HG03457 (cell line): Measurements from ENCODE around the gene IL1RL1.

Experiments used
- ATAC-seq: cut with Tn5 transposase; IDR thresholded peaks from one replicate; pipeline ENCODE4 v1.9.1; 2021; ENCODE audit warnings: moderate number of reproducible peaks; ENCODE audit not compliant: unreplicated experiment

The IL1RL1 gene

GRCh38 chr2:102334486-102334885, 23.1 kb downstream of the IL1RL1 start:
- no peak for ATAC-seq

GRCh38 chr2:102335871-102336366, 24.6 kb downstream of the IL1RL1 start:
- ATAC-seq = no peak

GRCh38 chr2:102336502-102336945, 25.2 kb downstream of the IL1RL1 start:
- no peak for ATAC-seq

- no peak for ATAC-seq
These were observed 25.6 kb downstream of the IL1RL1 start for GRCh38 chr2:102337012-102337411.

- ATAC-seq = no peak
These were observed 26.4 kb downstream of the IL1RL1 start for GRCh38 chr2:102337481-102338386.

GRCh38 chr2:102340778-102341177, 29.4 kb downstream of the IL1RL1 start:
- no peak for ATAC-seq

GRCh38 chr2:102342888-102343287, 31.5 kb downstream of the IL1RL1 start:
- ATAC-seq = no peak

GRCh38 chr2:102344397-102344796, 33.0 kb downstream of the IL1RL1 start:
- ATAC-seq = no peak

GRCh38 chr2:102345329-102345920, 34.1 kb downstream of the IL1RL1 start:
- no peak for ATAC-seq

GRCh38 chr2:102346381-102347130, 35.2 kb downstream of the IL1RL1 start:
- no peak for ATAC-seq

- no peak for ATAC-seq
These were observed 38.9 kb downstream of the IL1RL1 start for GRCh38 chr2:102350137-102350793.

- ATAC-seq = peak; percentile 81
These were observed 44.4 kb downstream of the IL1RL1 start, which contains the start of gene IL18R1 for GRCh38 chr2:102355526-102356380. IL18R1 (plus strand) TSS chr2:102355796; CDS start chr2:102362661, 6,865 bp downstream.

- ATAC-seq = peak; percentile 4
These were observed 45.0 kb downstream of the IL1RL1 start for GRCh38 chr2:102356381-102356712.

- no peak for ATAC-seq
These were observed 45.4 kb downstream of the IL1RL1 start for GRCh38 chr2:102356741-102357140.

GRCh38 chr2:102357937-102358336, 46.6 kb downstream of the IL1RL1 start:
- ATAC-seq = no peak

GRCh38 chr2:102358496-102358895, 47.1 kb downstream of the IL1RL1 start:
- ATAC-seq = no peak

- no peak for ATAC-seq
These were observed 48.2 kb downstream of the IL1RL1 start for GRCh38 chr2:102359527-102359926.

- no peak for ATAC-seq
These were observed 50.4 kb downstream of the IL1RL1 start for GRCh38 chr2:102361632-102362241.

- no peak for ATAC-seq
These were observed 54.4 kb downstream of the IL1RL1 start for GRCh38 chr2:102365763-102366162.
